ENCODE results near the gene CDC7. TPM values are rescaled to one million over a fixed set of nuclear protein-coding genes. Genes with fewer than 3 reads are reported as not detected.

Gene CDC7
- polyA plus RNA-seq, 2 of the 4 experiments (the other 2 are of a cell fraction): 10.1 to 16.8 TPM

DNA sequence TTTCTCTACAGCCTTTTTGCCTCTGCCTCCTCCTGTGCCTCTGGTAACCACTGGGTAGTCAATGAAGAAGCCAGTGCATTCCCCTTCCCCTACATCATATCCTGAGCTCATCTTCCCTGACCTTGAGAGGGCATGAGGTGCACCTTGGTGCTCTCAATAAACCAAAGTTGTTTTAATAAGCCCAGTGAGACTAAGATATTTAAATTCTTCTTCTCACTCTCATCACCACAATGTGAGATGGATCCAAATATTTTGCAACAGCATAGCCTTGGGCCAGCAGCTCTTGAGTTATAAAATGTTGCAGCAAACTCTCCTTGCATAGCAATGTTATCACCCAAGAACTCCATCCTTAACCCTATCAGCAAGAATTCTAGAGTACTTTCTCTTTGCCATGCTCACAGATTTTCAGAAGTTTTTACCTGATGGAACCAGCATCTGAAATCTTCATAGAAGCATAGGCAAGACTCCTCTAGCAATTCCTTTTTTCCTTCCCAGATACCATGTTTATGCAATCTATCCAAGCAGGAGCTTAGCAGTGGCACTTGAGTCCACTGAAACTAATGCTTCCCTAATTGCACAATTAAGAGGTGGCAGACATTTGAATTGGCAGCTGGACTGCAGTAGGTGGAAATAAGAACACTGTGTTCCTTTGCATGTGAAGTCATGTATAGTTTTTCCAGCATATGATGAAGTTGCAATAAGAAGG is 36.8 kb downstream of the CDC7 start:
- Histone ChIP-seq H3K27ac (no peak overlapping the region), H3K4me1 (no peaks in the 10 kb centered on the region), H3K4me3 (no peak overlapping the region), H3K9me3 (no peaks in the 10 kb centered on the region), H3K4me2 (no peak overlapping the region)
- FAIRE-seq: no peak
- ATAC-seq: no peak
- TF ChIP-seq NPAS2 (CRISPR knock-in tag; IDR thresholded peaks at IDR 0.05; ENCODE audit: borderline replicate concordance) (no peak), ZNF302 (CRISPR knock-in tag; IDR thresholded peaks at IDR 0.05) (no peak), MAFK (IDR thresholded peaks at IDR 0.05; ENCODE audit: partially characterized antibody) (no peak), HOXB13 (CRISPR knock-in tag; IDR thresholded peaks at IDR 0.05; ENCODE audit: low read depth) (no peak), RCOR1 (IDR thresholded peaks at IDR 0.05; ENCODE audit: low read depth, low read length) (no peak), NFE2L2 (conservative IDR thresholded peaks at IDR 0.05; ENCODE audit: low read length) (no peak), FOSB (CRISPR knock-in tag; IDR thresholded peaks at IDR 0.05) (no peak), GATA3 (IDR thresholded peaks at IDR 0.05; ENCODE audit: borderline replicate concordance) (no peak), HOXA7 (CRISPR knock-in tag; IDR thresholded peaks at IDR 0.05) (no peak), FOSL2 (IDR thresholded peaks at IDR 0.05) (no peak), FOSL2 (CRISPR knock-in tag; IDR thresholded peaks at IDR 0.05) (no peak), KDM5A (IDR thresholded peaks at IDR 0.05) (no peak), ZFP36 (IDR thresholded peaks at IDR 0.05; ENCODE audit: borderline replicate concordance, partially characterized antibody) (no peak), BHLHE40 (IDR thresholded peaks at IDR 0.05; ENCODE audit: low read depth, low read length) (no peak), BCL3 (IDR thresholded peaks at IDR 0.05) (no peak), RNF2 (IDR thresholded peaks at IDR 0.05; ENCODE audit: borderline replicate concordance, low read depth) (no peak), CTCF (IDR thresholded peaks at IDR 0.05) (no peak), CEBPB (IDR thresholded peaks at IDR 0.05) (no peak), POLR2A (IDR thresholded peaks at IDR 0.05; ENCODE audit: low read length) (no peak)
- TF ChIP-seq, protein P1, sequence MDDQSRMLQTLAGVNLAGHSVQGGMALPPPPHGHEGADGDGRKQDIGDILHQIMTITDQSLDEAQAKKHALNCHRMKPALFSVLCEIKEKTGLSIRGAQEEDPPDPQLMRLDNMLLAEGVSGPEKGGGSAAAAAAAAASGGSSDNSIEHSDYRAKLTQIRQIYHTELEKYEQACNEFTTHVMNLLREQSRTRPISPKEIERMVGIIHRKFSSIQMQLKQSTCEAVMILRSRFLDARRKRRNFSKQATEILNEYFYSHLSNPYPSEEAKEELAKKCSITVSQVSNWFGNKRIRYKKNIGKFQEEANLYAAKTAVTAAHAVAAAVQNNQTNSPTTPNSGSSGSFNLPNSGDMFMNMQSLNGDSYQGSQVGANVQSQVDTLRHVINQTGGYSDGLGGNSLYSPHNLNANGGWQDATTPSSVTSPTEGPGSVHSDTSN (IDR thresholded peaks at IDR 0.05): no peak
- DNase-seq (ENCODE audit: low read depth in 1 of 2, low spot score in 1 of 2): no peak
- CTCF ChIA-PET: interaction anchor here (1.1 kb wide), 1 partner anchor 10 kb away, joined by 4 read pairs; no protein-coding TSS in a partner anchor
- POLR2A ChIA-PET: no interaction called here

- H3K4me3 ChIP-seq: no peak overlapping the region
- H3K9me3 ChIP-seq: no peaks in the 10 kb centered on the region
- H3K27ac ChIP-seq: no peak overlapping the region
- H3K4me1 ChIP-seq: no peaks in the 10 kb centered on the region
- no peak for TF ChIP-seq POLR2AphosphoS2 (conservative IDR thresholded peaks at IDR 0.05; ENCODE audit: low read length)
- no peak for TF ChIP-seq ZNF302 (CRISPR knock-in tag; IDR thresholded peaks at IDR 0.05)
- no peak for TF ChIP-seq KDM1A (IDR thresholded peaks at IDR 0.05; ENCODE audit: low read depth)
- TF ChIP-seq POLR2A (IDR thresholded peaks at IDR 0.05; ENCODE audit: low read length): no peak
- TF ChIP-seq TP53 (CRISPR knock-in tag; IDR thresholded peaks at IDR 0.05): no peak
- TF ChIP-seq JUNB (IDR thresholded peaks at IDR 0.05): no peak
- TF ChIP-seq NR3C1 (IDR thresholded peaks at IDR 0.05): no peak
- no peak for TF ChIP-seq ATOH8 (CRISPR knock-in tag; IDR thresholded peaks at IDR 0.05; ENCODE audit: low read depth)
- no peak for TF ChIP-seq TFCP2L1 (CRISPR knock-in tag; IDR thresholded peaks at IDR 0.05)
- no peak for TF ChIP-seq FOSL2 (IDR thresholded peaks at IDR 0.05)
- no peak for TF ChIP-seq FOSL2 (CRISPR knock-in tag; IDR thresholded peaks at IDR 0.05)
- TF ChIP-seq ZFP36 (IDR thresholded peaks at IDR 0.05; ENCODE audit: borderline replicate concordance, partially characterized antibody): no peak
- no peak for TF ChIP-seq EHF (CRISPR knock-in tag; IDR thresholded peaks at IDR 0.05)
- no peak for TF ChIP-seq FOSB (CRISPR knock-in tag; IDR thresholded peaks at IDR 0.05)
- TF ChIP-seq FOXS1 (CRISPR knock-in tag; IDR thresholded peaks at IDR 0.05): no peak
- no peak for TF ChIP-seq MAZ (IDR thresholded peaks at IDR 0.05; ENCODE audit: borderline replicate concordance, low read depth, low read length)
- no peak for TF ChIP-seq RCOR1 (IDR thresholded peaks at IDR 0.05; ENCODE audit: low read depth, low read length)
- TF ChIP-seq RNF2 (IDR thresholded peaks at IDR 0.05; ENCODE audit: borderline replicate concordance, low read depth): no peak
- ChIA-PET CTCF (interaction anchor here (1.1 kb wide), 1 partner anchor 9 kb away, joined by 4 read pairs; no protein-coding TSS in a partner anchor), POLR2A (no interaction called here)
- ATAC-seq: no peak
- H3K4me2 ChIP-seq: no peak overlapping the region
- 87% methylated on average over 2 of the region's 2 CpGs for WGBS (ENCODE audit: missing lambda C conversion rate)
- DNase-seq (ENCODE audit: low read depth in 1 of 2, low spot score in 1 of 2): no peak
- no peak for FAIRE-seq
Measured at GRCh38 chr1:91537987-91538304, 37.3 kb downstream of the CDC7 start.

Data from A549 (cell line).